Ovary (tissue), 3 donors: ENCODE results near the gene EHBP1.

Source experiments
- CTCF ChIP-seq, 3 donors: fragments of 450-650 bp in 2 of 3; fragments of 200-600 bp in 1 of 3; IDR thresholded peaks; one replicate each; pipeline versions ENCODE4 v1.5.1 to v1.8.0; 2016 to 2022; ENCODE audit warnings: antibody characterized with exemption in 3 of 3, mild to moderate bottlenecking in 1 of 3
- EP300 ChIP-seq: sonication (generic); formaldehyde crosslinking; IDR thresholded peaks from one replicate; pipeline ENCODE4 v1.6.1; 2017; ENCODE audit warnings: antibody characterized with exemption
- POLR2A ChIP-seq: fragments of 450-650 bp; IDR thresholded peaks from one replicate; pipeline ENCODE4 v1.6.1; 2017; ENCODE audit warnings: antibody characterized with exemption, mild to moderate bottlenecking, moderate library complexity
- donor health status: DM: no; HTN: no; CAD: no.

DNA sequence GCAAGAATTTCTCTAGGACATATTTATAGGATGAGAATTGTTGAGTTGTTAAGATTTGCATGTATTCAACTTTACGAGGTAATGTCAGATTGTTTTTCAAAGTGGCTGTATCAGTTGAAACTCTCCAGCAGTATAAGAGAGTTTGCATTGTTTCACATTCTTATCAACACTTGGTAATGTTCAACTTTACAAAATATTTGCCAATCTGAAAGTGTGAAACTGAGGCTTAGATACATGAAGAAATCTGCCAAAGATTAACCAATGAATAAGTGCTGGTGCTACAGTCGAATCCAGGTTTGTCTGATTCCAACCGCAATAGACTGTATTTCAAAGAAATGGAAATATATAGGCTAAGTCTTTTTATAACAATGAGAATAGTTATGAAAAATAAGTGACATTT lies 117.0 kb downstream of the EHBP1 start:
- TF ChIP-seq CTCF (IDR thresholded peaks at IDR 0.05) (no peak), POLR2A (no peak), EP300 (no peak)
